PFSK-1 (cell line): ENCODE results near the gene SUPT6H.

Experiments used
- POLR2AphosphoS5 ChIP-seq: IDR thresholded peaks from 2 replicates; pipeline ENCODE4 v1.6.1; 2012; ENCODE audit warnings: low read depth, mild to moderate bottlenecking, control low read depth, low read length, moderate library complexity
- SIN3A ChIP-seq: IDR thresholded peaks from 2 replicates; pipeline ENCODE4 v1.6.1; 2012; ENCODE audit warnings: mild to moderate bottlenecking, low read length, moderate library complexity, borderline replicate concordance; ENCODE audit not compliant: insufficient read depth
- TF ChIP-seq, protein P1 (sequence below), 2 experiments: IDR thresholded peaks; 2 replicates each; pipeline versions ENCODE4 v1.6.1 to v1.8.0; 2011 to 2012; ENCODE audit warnings: low read depth in 2 of 2, low read length in 2 of 2, control low read depth in 1 of 2, inconsistent platforms in 1 of 2, mild to moderate bottlenecking in 1 of 2, moderate library complexity in 1 of 2; ENCODE audit not compliant: insufficient read depth in 1 of 2

DNA sequence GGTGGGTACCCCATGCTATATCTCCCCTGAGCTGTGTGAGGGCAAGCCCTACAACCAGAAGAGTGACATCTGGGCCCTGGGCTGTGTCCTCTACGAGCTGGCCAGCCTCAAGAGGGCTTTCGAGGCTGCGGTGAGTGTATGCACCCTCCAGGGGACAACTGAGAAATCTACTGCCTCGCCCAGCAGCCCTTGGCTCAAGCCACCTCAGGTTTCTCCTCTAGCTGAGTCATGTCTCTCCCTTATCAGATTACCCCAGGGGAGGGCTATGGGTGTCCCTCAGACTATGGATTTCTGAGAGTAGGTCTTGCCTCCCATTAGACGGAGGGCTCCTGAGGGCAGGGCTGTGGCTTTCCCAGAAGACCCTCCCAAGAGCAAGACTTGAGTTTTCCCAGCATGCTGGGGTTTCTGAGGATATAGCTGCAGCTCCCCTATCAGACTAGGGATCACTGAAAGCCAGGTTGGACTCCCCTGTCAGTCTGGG lies 73.3 kb downstream of the SUPT6H start:
- TF ChIP-seq, protein P1, sequence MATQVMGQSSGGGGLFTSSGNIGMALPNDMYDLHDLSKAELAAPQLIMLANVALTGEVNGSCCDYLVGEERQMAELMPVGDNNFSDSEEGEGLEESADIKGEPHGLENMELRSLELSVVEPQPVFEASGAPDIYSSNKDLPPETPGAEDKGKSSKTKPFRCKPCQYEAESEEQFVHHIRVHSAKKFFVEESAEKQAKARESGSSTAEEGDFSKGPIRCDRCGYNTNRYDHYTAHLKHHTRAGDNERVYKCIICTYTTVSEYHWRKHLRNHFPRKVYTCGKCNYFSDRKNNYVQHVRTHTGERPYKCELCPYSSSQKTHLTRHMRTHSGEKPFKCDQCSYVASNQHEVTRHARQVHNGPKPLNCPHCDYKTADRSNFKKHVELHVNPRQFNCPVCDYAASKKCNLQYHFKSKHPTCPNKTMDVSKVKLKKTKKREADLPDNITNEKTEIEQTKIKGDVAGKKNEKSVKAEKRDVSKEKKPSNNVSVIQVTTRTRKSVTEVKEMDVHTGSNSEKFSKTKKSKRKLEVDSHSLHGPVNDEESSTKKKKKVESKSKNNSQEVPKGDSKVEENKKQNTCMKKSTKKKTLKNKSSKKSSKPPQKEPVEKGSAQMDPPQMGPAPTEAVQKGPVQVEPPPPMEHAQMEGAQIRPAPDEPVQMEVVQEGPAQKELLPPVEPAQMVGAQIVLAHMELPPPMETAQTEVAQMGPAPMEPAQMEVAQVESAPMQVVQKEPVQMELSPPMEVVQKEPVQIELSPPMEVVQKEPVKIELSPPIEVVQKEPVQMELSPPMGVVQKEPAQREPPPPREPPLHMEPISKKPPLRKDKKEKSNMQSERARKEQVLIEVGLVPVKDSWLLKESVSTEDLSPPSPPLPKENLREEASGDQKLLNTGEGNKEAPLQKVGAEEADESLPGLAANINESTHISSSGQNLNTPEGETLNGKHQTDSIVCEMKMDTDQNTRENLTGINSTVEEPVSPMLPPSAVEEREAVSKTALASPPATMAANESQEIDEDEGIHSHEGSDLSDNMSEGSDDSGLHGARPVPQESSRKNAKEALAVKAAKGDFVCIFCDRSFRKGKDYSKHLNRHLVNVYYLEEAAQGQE (IDR thresholded peaks at IDR 0.05; ENCODE audit: insufficient read depth in 1 of 2, low read depth in 2 of 2, low read length in 2 of 2): no peak
- TF ChIP-seq POLR2AphosphoS5: no peak
- TF ChIP-seq SIN3A: no peak
